Measurements from ENCODE around the gene CKMT1A.
"Not testable (repeated sequence)": the region's sequence is repeated elsewhere in the genome, so short reads cannot be mapped to it uniquely, and the experiment has no call there.

CKMT1A gene

GRCh38 chr15:43693148-43694022, at the start of gene CKMT1A:
Gene CKMT1A, plus strand, starts transcription at chr15:43693859. Its CDS starts 192 bp downstream, at chr15:43694051.
- not testable (repeated sequence) for DNase-seq (ENCODE audit: low read depth)

- DNase-seq (ENCODE audit: low read depth) = no peak
Observed at GRCh38 chr15:43648649-43649429, 44.8 kb upstream of the CKMT1A start, which contains the start of gene CATSPER2. Gene CATSPER2, minus strand, starts transcription at chr15:43648844. Its CDS starts 783 bp downstream, at chr15:43648061.

- DNase-seq (ENCODE audit: low read depth) = not testable (repeated sequence)
Observed at GRCh38 chr15:43649430-43649926, 44.2 kb upstream of the CKMT1A start.

GRCh38 chr15:43659727-43660126, 33.9 kb upstream of the CKMT1A start:
- DNase-seq (ENCODE audit: low read depth) = not testable (repeated sequence)

GRCh38 chr15:43662293-43662692, 31.4 kb upstream of the CKMT1A start:
- not testable (repeated sequence) for DNase-seq (ENCODE audit: low read depth)

- DNase-seq (ENCODE audit: low read depth) = not testable (repeated sequence)
Observed at GRCh38 chr15:43663333-43663732, 30.3 kb upstream of the CKMT1A start.

- not testable (repeated sequence) for DNase-seq (ENCODE audit: low read depth)
Observed at GRCh38 chr15:43666177-43666576, 27.5 kb upstream of the CKMT1A start.

- DNase-seq (ENCODE audit: low read depth) = not testable (repeated sequence)
Observed at GRCh38 chr15:43674175-43674574, 19.5 kb upstream of the CKMT1A start.

- DNase-seq (ENCODE audit: low read depth) = not testable (repeated sequence)
Observed at GRCh38 chr15:43689604-43690301, 3.9 kb upstream of the CKMT1A start.

GRCh38 chr15:43692679-43693078, 980 bp upstream of the CKMT1A start:
- not testable (repeated sequence) for DNase-seq (ENCODE audit: low read depth)

- no peak for DNase-seq (ENCODE audit: low read depth)
Observed at GRCh38 chr15:43702174-43702573, 8.5 kb downstream of the CKMT1A start.

- DNase-seq (ENCODE audit: low read depth) = no peak
Observed at GRCh38 chr15:43702701-43703424, 9.2 kb downstream of the CKMT1A start.

GRCh38 chr15:43710431-43711131, 16.9 kb downstream of the CKMT1A start:
- DNase-seq (ENCODE audit: low read depth) = not testable (repeated sequence)

GRCh38 chr15:43723151-43723550, 29.5 kb downstream of the CKMT1A start:
- DNase-seq (ENCODE audit: low read depth) = no peak

- DNase-seq (ENCODE audit: low read depth) = not testable (repeated sequence)
Observed at GRCh38 chr15:43726306-43726705, 32.6 kb downstream of the CKMT1A start.

- DNase-seq (ENCODE audit: low read depth) = not testable (repeated sequence)
Observed at GRCh38 chr15:43728053-43728725, 34.5 kb downstream of the CKMT1A start.

GRCh38 chr15:43735416-43735815, 41.8 kb downstream of the CKMT1A start:
- DNase-seq (ENCODE audit: low read depth) = no peak

GRCh38 chr15:43746245-43746902, 52.7 kb downstream of the CKMT1A start, which contains the start of gene PDIA3:
Gene PDIA3, plus strand, starts transcription at chr15:43746438. Its CDS starts 102 bp downstream, at chr15:43746540.
- peak; percentile 22 for DNase-seq (ENCODE audit: low read depth)

GRCh38 chr15:43746903-43747309, 53.2 kb downstream of the CKMT1A start:
- DNase-seq (ENCODE audit: low read depth) = not testable (repeated sequence)

All from non-pigmented ciliary epithelial cell (primary cell).